Caco-2 (cell line): ENCODE measurements around the gene CLK2. TPM values are rescaled to one million over a fixed set of nuclear protein-coding genes. Genes with fewer than 3 reads are reported as not detected.

Source experiments
- BruUV-seq: library from RNA; stranded (reverse); fragments of 400-500 nt; replicated peaks from 2 replicates; lab custom pipeline; 2021; lab: Mats Ljungman, UMichigan
- CTCF ChIA-PET: fragments of 300-600 bp; sonication (Branson Sonifier 250); formaldehyde crosslinking; loops from one replicate; lab custom pipeline; 2022; ENCODE audit warnings: antibody characterized with exemption; lab: Charles Lee
- POLR2A ChIA-PET: fragments of 300-600 bp; sonication (Branson Sonifier 250); formaldehyde crosslinking; loops from one replicate; lab custom pipeline; 2022; ENCODE audit warnings: antibody characterized with exemption; lab: Charles Lee
- DNase-seq, 2 experiments: peaks; one replicate each; pipeline versions ENCODE4 v3.0.0 to v3.0.0-alpha.2; 2020 to 2022
- H3K27me3 ChIP-seq: replicated peaks from 2 replicates; pipeline ENCODE4 v1.6.0; 2011; ENCODE audit warnings: low read length; ENCODE audit not compliant: control insufficient read depth, insufficient read depth
- H3K36me3 ChIP-seq: 2 replicates; pipeline ENCODE4 v1.5.1; 2011; ENCODE audit warnings: low read length; ENCODE audit not compliant: control insufficient read depth, insufficient read depth
- H3K4me1 ChIP-seq: fragments of 250-450 bp; sonication (Bioruptor Pico); 2 replicates; pipeline ENCODE4 v1.5.1; 2020; ENCODE audit warnings: mild to moderate bottlenecking
- H3K4me3 ChIP-seq: 2 replicates; pipeline ENCODE4 v1.5.1; 2011; ENCODE audit warnings: low read depth, mild to moderate bottlenecking, control low read depth, low read length
- H3K9me3 ChIP-seq: fragments of 250-450 bp; sonication (Bioruptor Pico); 2 replicates; pipeline ENCODE4 v1.5.1; 2020; ENCODE audit warnings: mild to moderate bottlenecking, moderate library complexity
- H3K27ac Mint-ChIP-seq: one replicate; pipeline ENCODE4 v1.8.0; 2022; ENCODE audit warnings: mixed read lengths; ENCODE audit not compliant: unreplicated experiment
- H3K27me3 Mint-ChIP-seq: one replicate; pipeline ENCODE4 v1.8.0; 2022; ENCODE audit warnings: mixed read lengths; ENCODE audit not compliant: insufficient read depth, unreplicated experiment
- H3K36me3 Mint-ChIP-seq: one replicate; pipeline ENCODE4 v1.8.0; 2022; ENCODE audit warnings: mild to moderate bottlenecking, mixed read lengths; ENCODE audit not compliant: insufficient read depth, unreplicated experiment
- H3K4me1 Mint-ChIP-seq: one replicate; pipeline ENCODE4 v1.8.0; 2022; ENCODE audit warnings: low read depth, mixed read lengths; ENCODE audit not compliant: unreplicated experiment
- H3K4me3 Mint-ChIP-seq: one replicate; pipeline ENCODE4 v1.8.0; 2022; ENCODE audit warnings: mild to moderate bottlenecking, moderate library complexity, mixed read lengths; ENCODE audit not compliant: unreplicated experiment
- H3K9me3 Mint-ChIP-seq: one replicate; pipeline ENCODE4 v1.8.0; 2022; ENCODE audit warnings: mixed read lengths; ENCODE audit not compliant: unreplicated experiment
- CTCF ChIP-seq, 2 experiments: fragments of 200-600 bp in 1 of 2; IDR thresholded peaks; 1 replicate in 1 of 2; 2 replicates in 1 of 2; pipeline versions ENCODE4 v1.5.1 to v1.8.0; 2011 to 2022; ENCODE audit warnings: antibody characterized with exemption in 1 of 2, control low read depth in 1 of 2, inconsistent platforms in 1 of 2, low read depth in 1 of 2, low read length in 1 of 2, mild to moderate bottlenecking in 1 of 2, moderate library complexity in 1 of 2; ENCODE audit not compliant: insufficient read depth in 1 of 2, severe bottlenecking in 1 of 2, unreplicated experiment in 1 of 2
- intact Hi-C: fragments of 100-400 bp; cut with micrococcal nuclease; formaldehyde crosslinking; loops from one replicate; pipeline ENCODE4 v1.10.0; 2022; ENCODE audit not compliant: unreplicated experiment
- total RNA-seq: library from RNA; stranded (reverse); gene quantifications from 2 replicates; pipeline ENCODE4 v1.2.3, GENCODE V29; 2022

CLK2 gene
- total RNA-seq, 1 experiment from 2014 or later: 57.5 TPM

GRCh38 chr1:155255243-155256007, 17.9 kb downstream of the CLK2 start, which contains the start of gene ENTREP3:
ENTREP3 (minus strand) TSS chr1:155255483; CDS start chr1:155254877, 606 bp downstream.
- H3K27me3 Mint-ChIP-seq: no peaks in the 10 kb centered on the region
- DNase-seq: peak; percentile 90 to 91
- peaks cover 22% of the 10 kb centered on the region for H3K4me1 Mint-ChIP-seq
- peak within 1 kb of the TSS; percentile 93 for H3K27ac Mint-ChIP-seq
- intact Hi-C loops: loop anchor here (1.0 kb wide), 1 partner anchor 53 kb away; the partner anchor contains the start of gene FDPS
- Histone ChIP-seq H3K27me3 (no peaks in the 10 kb centered on the region), H3K9me3 (no peaks in the 10 kb centered on the region), H3K4me3 (peak within 1 kb of the TSS; percentile 52), H3K36me3 (no peaks in the 10 kb centered on the region), H3K4me1 (peaks cover 4% of the 10 kb centered on the region; the same call in 1 of the 2 replicates)
- POLR2A ChIA-PET: interaction anchor here (0.6 to 0.9 kb wide), 2 partner anchors 17 to 68 kb away, joined by 3 to 5 read pairs; partner anchors contain the start of gene CLK2
- CTCF ChIA-PET: interaction anchor here (0.5 to 1.6 kb wide), 6 partner anchors 18 to 720 kb away, joined by 3 to 7 read pairs (median 4); partner anchors contain the start of genes CLK2 and FDPS
- peak in 1 of 2 experiments; percentile 32 for TF ChIP-seq CTCF (IDR thresholded peaks at IDR 0.05; ENCODE audit: insufficient read depth in 1 of 2, low read depth in 1 of 2, low read length in 1 of 2, severe bottlenecking in 1 of 2, unreplicated experiment in 1 of 2)
- no peaks in the 10 kb centered on the region for H3K9me3 Mint-ChIP-seq
- BruUV-seq: no TSS peak
- H3K4me3 Mint-ChIP-seq: peak within 1 kb of the TSS; percentile 92
- peaks cover 31% of the 10 kb centered on the region for H3K36me3 Mint-ChIP-seq

- no peaks in the 10 kb centered on the region for H3K27me3 Mint-ChIP-seq
- no TSS peak for BruUV-seq
- H3K9me3 Mint-ChIP-seq: no peaks in the 10 kb centered on the region
- intact Hi-C loops: loop anchor here (1.0 kb wide), 1 partner anchor 54 kb away; the partner anchor contains the start of gene FDPS
- ChIA-PET CTCF (interaction anchor here (0.5 to 1.6 kb wide), 4 partner anchors 19 to 719 kb away, joined by 3 to 4 read pairs (median 3); partner anchors contain the start of genes CLK2 and FDPS), POLR2A (interaction anchor here (0.6 to 0.9 kb wide), 2 partner anchors 18 to 69 kb away, joined by 3 to 5 read pairs; partner anchors contain the start of gene CLK2)
- peaks cover 24% of the 10 kb centered on the region for H3K36me3 Mint-ChIP-seq
- peaks cover 22% of the 10 kb centered on the region for H3K4me1 Mint-ChIP-seq
- peak overlapping the region; percentile 92 for H3K4me3 Mint-ChIP-seq
- no peaks in the 10 kb centered on the region for H3K36me3 ChIP-seq
- H3K4me1 ChIP-seq: peaks cover 4% of the 10 kb centered on the region; the same call in 1 of the 2 replicates
- no peak for TF ChIP-seq CTCF (IDR thresholded peaks at IDR 0.05; ENCODE audit: insufficient read depth in 1 of 2, low read depth in 1 of 2, low read length in 1 of 2, severe bottlenecking in 1 of 2, unreplicated experiment in 1 of 2)
- H3K27me3 ChIP-seq: no peaks in the 10 kb centered on the region
- no peak for DNase-seq
- no peaks in the 10 kb centered on the region for H3K9me3 ChIP-seq
- H3K4me3 ChIP-seq: peak overlapping the region; percentile 52
- no peak overlapping the region for H3K27ac Mint-ChIP-seq
Observed at GRCh38 chr1:155254714-155255242, 18.5 kb downstream of the CLK2 start.

GRCh38 chr1:155254228-155254713, 19.0 kb downstream of the CLK2 start:
- Histone ChIP-seq H3K4me1 (peaks cover 4% of the 10 kb centered on the region; the same call in 1 of the 2 replicates), H3K9me3 (no peaks in the 10 kb centered on the region), H3K36me3 (no peaks in the 10 kb centered on the region), H3K27me3 (no peaks in the 10 kb centered on the region), H3K4me3 (peak overlapping the region; percentile 52)
- Mint-ChIP-seq H3K9me3 (no peaks in the 10 kb centered on the region), H3K36me3 (peaks cover 23% of the 10 kb centered on the region), H3K4me1 (peaks cover 22% of the 10 kb centered on the region), H3K4me3 (peak overlapping the region; percentile 92), H3K27ac (no peak overlapping the region), H3K27me3 (no peaks in the 10 kb centered on the region)
- ChIA-PET POLR2A (no interaction called here), CTCF (no interaction called here)
- DNase-seq: no peak
- intact Hi-C loops: no loop called here
- no peak for TF ChIP-seq CTCF (IDR thresholded peaks at IDR 0.05; ENCODE audit: insufficient read depth in 1 of 2, low read depth in 1 of 2, low read length in 1 of 2, severe bottlenecking in 1 of 2, unreplicated experiment in 1 of 2)
- no TSS peak for BruUV-seq
